Activated naive CD8-positive, alpha-beta T cell treated with anti-CD3 and anti-CD28 coated beads for 36 hours (primary cell): ENCODE results near the gene HRH3. TPM values are rescaled to one million over a fixed set of nuclear protein-coding genes. Genes with fewer than 3 reads are reported as not detected.

Experiments used
- DNase-seq: peaks from one replicate; pipeline ENCODE4 v3.0.0; 2021
- H3K27ac Mint-ChIP-seq: one replicate; pipeline ENCODE4 v1.8.0; 2022; ENCODE audit warnings: mild to moderate bottlenecking, moderate library complexity, mixed read lengths
- H3K27me3 Mint-ChIP-seq: one replicate; pipeline ENCODE4 v1.8.0; 2022; ENCODE audit warnings: mild to moderate bottlenecking, mixed read lengths
- H3K36me3 Mint-ChIP-seq: one replicate; pipeline ENCODE4 v1.8.0; 2021; ENCODE audit warnings: mild to moderate bottlenecking, mixed read lengths
- H3K4me1 Mint-ChIP-seq: one replicate; pipeline ENCODE4 v1.8.0; 2021; ENCODE audit warnings: mixed read lengths
- H3K4me3 Mint-ChIP-seq: one replicate; pipeline ENCODE4 v1.8.0; 2022; ENCODE audit warnings: mild to moderate bottlenecking, moderate library complexity, mixed read lengths
- H3K9me3 Mint-ChIP-seq: one replicate; pipeline ENCODE4 v1.8.0; 2022; ENCODE audit warnings: mixed read lengths
- total RNA-seq, 2 experiments: library from RNA; stranded (reverse); gene quantifications; one replicate each; pipeline ENCODE4 v1.2.3, GENCODE V29; 2021

Gene HRH3
- total RNA-seq, 2 experiments from 2014 or later: not detected

GRCh38 chr20:62206388-62206775 is 13.7 kb downstream of the HRH3 start:
- no peak overlapping the region for H3K27ac Mint-ChIP-seq
- no peaks in the 10 kb centered on the region for H3K36me3 Mint-ChIP-seq
- no peak for DNase-seq
- H3K4me1 Mint-ChIP-seq: no peaks in the 10 kb centered on the region
- no peaks in the 10 kb centered on the region for H3K9me3 Mint-ChIP-seq
- no peaks in the 10 kb centered on the region for H3K27me3 Mint-ChIP-seq
- H3K4me3 Mint-ChIP-seq: no peak overlapping the region

GRCh38 chr20:62205618-62206387 is 14.3 kb downstream of the HRH3 start:
- Mint-ChIP-seq H3K27ac (no peak overlapping the region), H3K27me3 (no peaks in the 10 kb centered on the region), H3K4me1 (no peaks in the 10 kb centered on the region), H3K9me3 (no peaks in the 10 kb centered on the region), H3K4me3 (no peak overlapping the region), H3K36me3 (no peaks in the 10 kb centered on the region)
- DNase-seq: no peak

- DNase-seq: no peak
- Mint-ChIP-seq H3K4me3 (no peak overlapping the region), H3K27me3 (no peaks in the 10 kb centered on the region), H3K27ac (no peak overlapping the region), H3K36me3 (peaks cover 12% of the 10 kb centered on the region), H3K4me1 (no peaks in the 10 kb centered on the region), H3K9me3 (no peaks in the 10 kb centered on the region)
These were observed 16.6 kb downstream of the HRH3 start for GRCh38 chr20:62203378-62204030.

GRCh38 chr20:62202676-62203377 is 17.3 kb downstream of the HRH3 start:
- Mint-ChIP-seq H3K4me3 (no peak overlapping the region), H3K4me1 (no peaks in the 10 kb centered on the region), H3K27ac (no peak overlapping the region), H3K36me3 (peaks cover 14% of the 10 kb centered on the region), H3K27me3 (no peaks in the 10 kb centered on the region), H3K9me3 (no peaks in the 10 kb centered on the region)
- DNase-seq: no peak

- Mint-ChIP-seq H3K27ac (no peak overlapping the region), H3K9me3 (no peaks in the 10 kb centered on the region), H3K4me3 (no peak overlapping the region), H3K4me1 (no peaks in the 10 kb centered on the region), H3K27me3 (no peaks in the 10 kb centered on the region), H3K36me3 (peaks cover 14% of the 10 kb centered on the region)
- DNase-seq: no peak
These were observed 18.0 kb downstream of the HRH3 start for GRCh38 chr20:62202083-62202395.

- H3K27ac Mint-ChIP-seq: no peak overlapping the region
- H3K4me3 Mint-ChIP-seq: no peak overlapping the region
- no peak for DNase-seq
- H3K9me3 Mint-ChIP-seq: no peaks in the 10 kb centered on the region
- peaks cover 14% of the 10 kb centered on the region for H3K36me3 Mint-ChIP-seq
- H3K4me1 Mint-ChIP-seq: no peaks in the 10 kb centered on the region
- H3K27me3 Mint-ChIP-seq: no peaks in the 10 kb centered on the region
These were observed 18.6 kb downstream of the HRH3 start for GRCh38 chr20:62201173-62202082.

- H3K27me3 Mint-ChIP-seq: no peaks in the 10 kb centered on the region
- H3K36me3 Mint-ChIP-seq: peaks cover 16% of the 10 kb centered on the region
- H3K9me3 Mint-ChIP-seq: no peaks in the 10 kb centered on the region
- no peak overlapping the region for H3K27ac Mint-ChIP-seq
- DNase-seq: no peak
- H3K4me1 Mint-ChIP-seq: no peaks in the 10 kb centered on the region
- no peak overlapping the region for H3K4me3 Mint-ChIP-seq
These were observed 19.4 kb downstream of the HRH3 start for GRCh38 chr20:62200491-62201172.

GRCh38 chr20:62198931-62199330 is 21.1 kb downstream of the HRH3 start:
- peaks cover 6% of the 10 kb centered on the region for H3K4me1 Mint-ChIP-seq
- DNase-seq: no peak
- H3K36me3 Mint-ChIP-seq: peaks cover 21% of the 10 kb centered on the region
- H3K9me3 Mint-ChIP-seq: no peaks in the 10 kb centered on the region
- H3K27me3 Mint-ChIP-seq: no peaks in the 10 kb centered on the region
- no peak overlapping the region for H3K27ac Mint-ChIP-seq
- no peak overlapping the region for H3K4me3 Mint-ChIP-seq

GRCh38 chr20:62198496-62198895 is 21.6 kb downstream of the HRH3 start:
- H3K27me3 Mint-ChIP-seq: no peaks in the 10 kb centered on the region
- H3K27ac Mint-ChIP-seq: no peak overlapping the region
- peaks cover 6% of the 10 kb centered on the region for H3K4me1 Mint-ChIP-seq
- DNase-seq: no peak
- peaks cover 21% of the 10 kb centered on the region for H3K36me3 Mint-ChIP-seq
- H3K9me3 Mint-ChIP-seq: no peaks in the 10 kb centered on the region
- no peak overlapping the region for H3K4me3 Mint-ChIP-seq

GRCh38 chr20:62197801-62198200 is 22.3 kb downstream of the HRH3 start:
- DNase-seq: no peak
- no peaks in the 10 kb centered on the region for H3K27me3 Mint-ChIP-seq
- peaks cover 22% of the 10 kb centered on the region for H3K36me3 Mint-ChIP-seq
- no peak overlapping the region for H3K27ac Mint-ChIP-seq
- peaks cover 6% of the 10 kb centered on the region for H3K4me1 Mint-ChIP-seq
- no peaks in the 10 kb centered on the region for H3K9me3 Mint-ChIP-seq
- no peak overlapping the region for H3K4me3 Mint-ChIP-seq

- peaks cover 6% of the 10 kb centered on the region for H3K4me1 Mint-ChIP-seq
- no peak overlapping the region for H3K27ac Mint-ChIP-seq
- no peaks in the 10 kb centered on the region for H3K9me3 Mint-ChIP-seq
- peaks cover 22% of the 10 kb centered on the region for H3K36me3 Mint-ChIP-seq
- no peak for DNase-seq
- H3K4me3 Mint-ChIP-seq: no peak overlapping the region
- H3K27me3 Mint-ChIP-seq: no peaks in the 10 kb centered on the region
These were observed 22.8 kb downstream of the HRH3 start for GRCh38 chr20:62197311-62197710.

- Mint-ChIP-seq H3K4me3 (no peak overlapping the region), H3K36me3 (peaks cover 22% of the 10 kb centered on the region), H3K4me1 (peaks cover 6% of the 10 kb centered on the region), H3K27me3 (no peaks in the 10 kb centered on the region), H3K9me3 (no peaks in the 10 kb centered on the region), H3K27ac (no peak overlapping the region)
- no peak for DNase-seq
These were observed 23.8 kb downstream of the HRH3 start for GRCh38 chr20:62196286-62196685.

- Mint-ChIP-seq H3K27ac (peak overlapping the region; percentile 26), H3K4me1 (peaks cover 6% of the 10 kb centered on the region), H3K36me3 (peaks cover 22% of the 10 kb centered on the region), H3K9me3 (no peaks in the 10 kb centered on the region), H3K4me3 (peak overlapping the region; percentile 12), H3K27me3 (no peaks in the 10 kb centered on the region)
- no peak for DNase-seq
These were observed 24.3 kb downstream of the HRH3 start for GRCh38 chr20:62195736-62196135.

GRCh38 chr20:62195075-62195405 is 25.0 kb downstream of the HRH3 start:
- H3K36me3 Mint-ChIP-seq: peaks cover 26% of the 10 kb centered on the region
- peaks cover 6% of the 10 kb centered on the region for H3K4me1 Mint-ChIP-seq
- H3K9me3 Mint-ChIP-seq: no peaks in the 10 kb centered on the region
- H3K27ac Mint-ChIP-seq: no peak overlapping the region
- DNase-seq: no peak
- H3K4me3 Mint-ChIP-seq: no peak overlapping the region
- H3K27me3 Mint-ChIP-seq: no peaks in the 10 kb centered on the region
